PC-3 (cell line): Measurements from ENCODE around the gene ATAD3B. TPM values are rescaled to one million over a fixed set of nuclear protein-coding genes. Genes with fewer than 3 reads are reported as not detected.
"Not testable (repeated sequence)": the region's sequence is repeated elsewhere in the genome, so short reads cannot be mapped to it uniquely, and the experiment has no call there.

Experiments used
- ATAC-seq: fragments of 200-7000 bp; cut with Tn5 transposase; 2 replicates; pipeline ENCODE4 v1.9.1; 2020; ENCODE audit warnings: mild to moderate bottlenecking, moderate library complexity
- BruUV-seq: library from RNA; stranded (reverse); fragments of 400-500 nt; replicated peaks from 2 replicates; lab custom pipeline; 2021; lab: Mats Ljungman, UMichigan
- CTCF ChIA-PET: fragments of 300-600 bp; sonication (Branson Sonifier 250); formaldehyde crosslinking; loops from one replicate; lab custom pipeline; 2022; ENCODE audit warnings: antibody characterized with exemption; lab: Charles Lee
- POLR2A ChIA-PET: fragments of 300-600 bp; sonication (Branson Sonifier 250); formaldehyde crosslinking; loops from one replicate; lab custom pipeline; 2022; ENCODE audit warnings: antibody characterized with exemption; ENCODE audit not compliant: unreplicated experiment; lab: Charles Lee
- DNase-seq: peaks from one replicate; pipeline ENCODE4 v3.0.0-alpha.2; 2015
- H2AFZ ChIP-seq: fragments of 300-600 bp; sonication (generic); 2 replicates; pipeline ENCODE4 v1.6.0; 2016; ENCODE audit warnings: antibody characterized with exemption, low read length
- H3F3A ChIP-seq: fragments of 300-600 bp; sonication (generic); one replicate; pipeline ENCODE4 v1.6.0; 2017; ENCODE audit warnings: antibody characterized with exemption, low read length, control low read depth, mild to moderate bottlenecking; ENCODE audit not compliant: unreplicated experiment
- H3K27ac ChIP-seq: fragments of 300-600 bp; sonication (generic); 2 replicates; pipeline ENCODE4 v1.5.1; 2016; ENCODE audit warnings: mild to moderate bottlenecking, low read length
- H3K27me3 ChIP-seq: fragments of 300-600 bp; sonication (generic); 2 replicates; pipeline ENCODE4 v1.6.1; 2016; ENCODE audit warnings: low read length, mixed read lengths
- H3K36me3 ChIP-seq: fragments of 300-600 bp; sonication (generic); 2 replicates; pipeline ENCODE4 v1.6.1; 2016; ENCODE audit warnings: low read depth, mixed run types, low read length, mixed read lengths
- H3K4me1 ChIP-seq: fragments of 300-600 bp; sonication (generic); 2 replicates; pipeline ENCODE4 v1.5.1; 2016; ENCODE audit warnings: low read length; ENCODE audit not compliant: insufficient read depth
- H3K4me2 ChIP-seq: fragments of 300-600 bp; sonication (generic); 2 replicates; pipeline ENCODE4 v1.6.0; 2016; ENCODE audit warnings: low read length
- H3K4me3 ChIP-seq: fragments of 300-600 bp; sonication (generic); 2 replicates; pipeline ENCODE4 v1.5.1; 2016; ENCODE audit warnings: mild to moderate bottlenecking, low read length, mixed read lengths
- H3K79me2 ChIP-seq: fragments of 300-600 bp; sonication (generic); 2 replicates; pipeline ENCODE4 v1.6.1; 2017; ENCODE audit warnings: low read length, mixed read lengths
- H3K9ac ChIP-seq: fragments of 300-600 bp; sonication (generic); 2 replicates; pipeline ENCODE4 v1.6.0; 2016; ENCODE audit warnings: mild to moderate bottlenecking, low read length
- H3K9me2 ChIP-seq: fragments of 300-600 bp; sonication (generic); replicated peaks from 2 replicates; pipeline ENCODE4 v1.6.1; 2016; ENCODE audit warnings: mixed run types, low read length, mixed read lengths
- H3K9me3 ChIP-seq: fragments of 300-600 bp; sonication (generic); 2 replicates; pipeline ENCODE4 v1.6.1; 2016; ENCODE audit warnings: low read length, mixed read lengths
- H4K20me1 ChIP-seq: fragments of 300-600 bp; sonication (generic); 2 replicates; pipeline ENCODE4 v1.6.1; 2016; ENCODE audit warnings: low read length, mixed read lengths
- CTCF ChIP-seq: fragments of 300-600 bp; sonication (generic); conservative IDR thresholded peaks from 2 replicates; pipeline ENCODE4 v1.5.1; 2017; ENCODE audit warnings: antibody characterized with exemption, low read depth, mild to moderate bottlenecking, low read length
- EZH2 ChIP-seq: fragments of 300-600 bp; sonication (generic); IDR thresholded peaks from one replicate; pipeline ENCODE4 v1.6.1; 2017; ENCODE audit warnings: antibody characterized with exemption, mild to moderate bottlenecking, low read length; ENCODE audit not compliant: unreplicated experiment
- EZH2phosphoT487 ChIP-seq: fragments of 300-600 bp; sonication (generic); IDR thresholded peaks from 2 replicates; pipeline ENCODE4 v1.6.1; 2018; ENCODE audit warnings: mild to moderate bottlenecking, antibody characterized with exemption, low read length, borderline replicate concordance
- intact Hi-C: fragments of 100-400 bp; cut with micrococcal nuclease; formaldehyde crosslinking; loops from 2 replicates; pipeline ENCODE4 v1.9.0; 2023
- total RNA-seq: library from RNA; depleted of rRNA; stranded (reverse); fragments of >200 nt; gene quantifications from 2 replicates; pipeline ENCODE4 v1.2.3, GENCODE V29; 2014

The ATAD3B gene
- total RNA-seq, 1 experiment from 2014 or later, result 140 TPM

- no peak for DNase-seq
- intact Hi-C loops, result no loop called here
- no peak overlapping the region for H3K4me3 ChIP-seq
- no peaks in the 10 kb centered on the region for H4K20me1 ChIP-seq
- TF ChIP-seq EZH2phosphoT487 (no peak), EZH2 (no peak), CTCF (no peak)
- no peak for ATAC-seq
- POLR2A ChIA-PET, result no interaction called here
- BruUV-seq, result no TSS peak
- H3K4me1 ChIP-seq, result no peaks in the 10 kb centered on the region
- H3F3A ChIP-seq, result no peaks in the 10 kb centered on the region
- H3K9me2 ChIP-seq, result no peaks in the 10 kb centered on the region
- H3K27me3 ChIP-seq, result no peaks in the 10 kb centered on the region
- no peak overlapping the region for H3K27ac ChIP-seq
- no peaks in the 10 kb centered on the region for H3K9me3 ChIP-seq
- no peaks in the 10 kb centered on the region; the same call in 1 of the 2 replicates for H3K79me2 ChIP-seq
- H3K36me3 ChIP-seq, result peaks cover 79% of the 10 kb centered on the region
- no peak overlapping the region for H2AFZ ChIP-seq
- CTCF ChIA-PET, result no interaction called here
- H3K4me2 ChIP-seq, result no peak overlapping the region
- H3K9ac ChIP-seq, result no peak overlapping the region
Observed at GRCh38 chr1:1490633-1491230, 19.2 kb downstream of the ATAD3B start.

DNA sequence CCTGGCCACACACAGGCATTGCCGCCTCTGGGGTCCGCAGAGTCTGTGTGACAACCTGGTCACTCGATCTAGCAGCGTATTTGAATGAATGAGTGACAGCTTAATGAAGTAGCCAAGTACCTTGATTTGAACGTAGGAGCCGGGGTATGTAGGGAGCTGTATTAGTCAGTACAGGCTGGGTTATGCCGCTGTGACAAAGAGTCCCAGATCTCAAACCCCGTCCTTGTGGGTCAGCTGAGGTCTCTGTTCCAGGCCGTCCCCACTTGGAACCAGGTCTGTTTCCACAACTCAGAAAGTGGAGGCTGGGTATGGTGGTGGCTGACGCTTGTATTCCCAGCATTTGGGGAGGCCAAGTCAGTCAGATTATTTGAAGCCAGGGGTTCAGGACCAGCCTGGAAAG is 20.0 kb downstream of the ATAD3B start:
- no peaks in the 10 kb centered on the region for H4K20me1 ChIP-seq
- no peak overlapping the region for H3K4me2 ChIP-seq
- H3K27ac ChIP-seq, result no peak overlapping the region
- no peak overlapping the region for H3K9ac ChIP-seq
- no peak for ATAC-seq
- no peaks in the 10 kb centered on the region for H3F3A ChIP-seq
- POLR2A ChIA-PET, result no interaction called here
- no TSS peak for BruUV-seq
- TF ChIP-seq EZH2, result no peak
- TF ChIP-seq CTCF, result no peak
- no peak for TF ChIP-seq EZH2phosphoT487
- no peaks in the 10 kb centered on the region for H3K9me2 ChIP-seq
- H3K27me3 ChIP-seq, result no peaks in the 10 kb centered on the region
- CTCF ChIA-PET, result no interaction called here
- no peak overlapping the region for H3K4me3 ChIP-seq
- no peak for DNase-seq
- intact Hi-C loops, result no loop called here
- no peaks in the 10 kb centered on the region for H3K9me3 ChIP-seq
- peaks cover 82% of the 10 kb centered on the region for H3K36me3 ChIP-seq
- H3K79me2 ChIP-seq, result no peaks in the 10 kb centered on the region; the same call in 1 of the 2 replicates
- no peaks in the 10 kb centered on the region for H3K4me1 ChIP-seq
- no peak overlapping the region for H2AFZ ChIP-seq

- DNase-seq, H3K9me2 ChIP-seq, CTCF ChIA-PET, H3K4me3 ChIP-seq, H2AFZ ChIP-seq, H3K27me3 ChIP-seq, POLR2A ChIA-PET, H3K9ac ChIP-seq, ATAC-seq, H4K20me1 ChIP-seq, H3K4me1 ChIP-seq, H3K79me2 ChIP-seq, H3K9me3 ChIP-seq, intact Hi-C loops, H3K4me2 ChIP-seq, BruUV-seq, H3F3A ChIP-seq, H3K27ac ChIP-seq: not testable (repeated sequence)
- H3K36me3 ChIP-seq, result peaks cover 60% of the 10 kb centered on the region
Observed at GRCh38 chr1:1494311-1494710, 22.7 kb downstream of the ATAD3B start.

DNA sequence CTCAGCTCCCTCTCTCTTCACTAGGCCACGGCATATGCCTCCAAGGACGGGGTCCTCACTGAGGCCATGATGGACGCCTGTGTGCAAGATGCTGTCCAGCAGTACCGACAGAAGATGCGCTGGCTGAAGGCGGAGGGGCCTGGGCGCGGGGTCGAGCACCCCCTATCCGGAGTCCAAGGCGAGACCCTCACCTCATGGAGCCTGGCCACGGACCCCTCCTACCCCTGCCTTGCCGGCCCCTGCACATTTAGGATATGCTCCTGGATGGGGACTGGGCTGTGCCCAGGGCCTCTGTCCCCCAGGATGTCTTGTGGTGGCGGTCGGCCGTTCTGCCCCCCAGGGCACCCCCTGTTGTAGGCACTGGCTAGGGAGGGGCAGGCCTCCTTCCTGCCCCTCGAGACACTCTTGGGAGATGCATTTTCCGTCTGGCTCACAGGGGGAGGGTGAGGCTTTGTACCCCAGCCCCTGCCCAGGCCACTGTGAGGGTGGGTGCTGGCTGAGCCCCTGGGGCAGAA is 24.0 kb downstream of the ATAD3B start:
- DNase-seq, CTCF ChIA-PET, H2AFZ ChIP-seq, H3K27me3 ChIP-seq, H3K9ac ChIP-seq, H3K27ac ChIP-seq, H3K4me3 ChIP-seq, BruUV-seq, H4K20me1 ChIP-seq, H3K9me3 ChIP-seq, H3F3A ChIP-seq, H3K4me1 ChIP-seq, H3K4me2 ChIP-seq, POLR2A ChIA-PET, intact Hi-C loops, H3K9me2 ChIP-seq, ATAC-seq, H3K79me2 ChIP-seq: not testable (repeated sequence)
- peaks cover 49% of the 10 kb centered on the region for H3K36me3 ChIP-seq
